Stimulated activated CD4-positive, alpha-beta T cell treated with anti-CD3 and anti-CD28 coated beads, Interleukin-15, amount 100 ng/mL, for 24 hours (primary cell): Measurements from ENCODE around the gene NDUFS6.
"Not testable (repeated sequence)": the region's sequence is repeated elsewhere in the genome, so short reads cannot be mapped to it uniquely, and the experiment has no call there.

Experiments used
- DNase-seq: peaks from one replicate; pipeline ENCODE4 v3.0.0-alpha.2; 2020

NDUFS6 gene

DNA sequence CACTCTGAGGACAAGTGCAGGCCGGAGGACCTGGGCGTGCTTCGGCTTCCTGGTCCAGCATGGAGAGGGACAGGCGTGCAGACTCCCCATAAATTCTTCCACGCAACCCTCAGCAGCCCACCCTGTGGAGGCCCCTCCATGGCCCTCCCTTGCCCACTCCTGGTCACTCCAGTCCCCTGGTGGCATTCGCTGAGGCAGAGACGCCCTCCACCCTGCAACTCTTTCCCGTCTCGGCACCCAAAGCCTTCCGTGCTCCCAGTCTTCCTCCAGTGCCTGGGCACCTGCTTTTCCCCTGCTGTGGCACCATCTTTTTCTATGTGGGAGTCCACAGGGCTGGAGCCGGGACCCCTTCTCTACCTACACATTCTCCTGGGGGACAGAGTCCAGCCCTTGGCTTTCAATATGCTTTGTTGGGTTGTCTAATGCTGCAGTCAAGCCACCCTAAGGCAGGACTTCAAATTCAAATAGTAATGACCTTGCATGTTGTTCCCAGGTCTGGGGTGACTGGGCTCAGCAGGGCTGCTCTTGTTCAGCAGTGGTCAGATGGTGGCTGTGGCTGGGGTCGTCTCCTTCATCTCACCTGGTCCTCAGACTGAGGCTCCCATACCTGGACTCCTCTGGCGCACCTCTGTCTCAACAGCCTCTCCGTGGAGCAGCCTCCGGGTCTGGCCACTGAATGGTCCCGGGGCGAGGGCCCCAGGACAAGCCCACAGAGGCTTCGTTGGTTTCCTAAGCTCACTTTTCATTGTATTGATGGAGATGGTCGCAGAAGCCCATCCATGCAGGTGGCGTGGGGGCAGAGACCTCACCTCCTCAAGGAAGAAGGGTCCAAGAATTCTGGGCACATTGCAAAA, 16.8 kb upstream of the NDUFS6 start:
- no peak for DNase-seq

GRCh38 chr5:1785062-1785461, 16.1 kb upstream of the NDUFS6 start:
- DNase-seq, result no peak

GRCh38 chr5:1785984-1786383, 15.2 kb upstream of the NDUFS6 start:
- no peak for DNase-seq

DNA sequence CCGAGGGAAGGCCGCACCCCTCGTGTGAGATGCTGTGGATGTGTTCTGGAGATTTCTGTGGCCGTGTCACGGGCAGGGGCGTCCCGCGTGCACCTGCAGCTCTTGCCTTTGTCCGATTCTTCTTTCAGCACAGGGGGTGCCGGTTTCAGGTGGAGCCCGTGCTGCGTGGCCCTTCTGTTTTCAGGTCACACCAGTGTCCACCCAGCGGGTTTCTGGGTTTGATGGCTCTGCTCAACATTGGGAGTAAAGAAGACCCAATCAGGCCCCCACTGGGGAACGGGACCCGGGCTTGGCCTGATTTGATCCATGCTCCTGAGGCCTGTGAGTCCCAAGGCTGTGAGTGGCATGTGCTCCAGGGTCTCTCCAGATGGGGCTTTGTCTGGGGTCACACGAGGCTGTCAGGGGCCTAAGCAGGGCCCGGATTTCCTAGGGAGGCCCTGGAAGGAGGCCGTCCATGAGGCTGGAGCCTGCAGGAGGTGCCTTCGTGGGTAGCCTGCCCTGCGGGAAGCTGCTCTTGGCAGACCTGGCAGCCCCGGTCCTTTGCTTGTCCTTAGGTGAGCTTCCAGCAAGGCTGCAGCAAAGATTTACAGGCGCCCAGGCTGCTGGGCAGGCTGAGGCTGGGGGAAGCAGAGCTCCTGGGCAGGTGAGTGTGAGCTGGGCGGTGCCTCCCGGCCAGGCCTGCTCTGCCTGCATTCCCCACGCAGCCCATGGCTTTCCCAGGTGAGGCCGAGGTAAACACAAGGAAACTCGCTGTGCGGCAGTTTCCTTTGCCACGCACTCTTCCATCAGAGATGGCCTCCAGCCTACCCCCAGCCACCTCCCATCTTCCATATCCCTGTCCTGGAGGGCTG, 14.4 kb upstream of the NDUFS6 start:
- DNase-seq, result no peak

GRCh38 chr5:1787472-1788047, 13.6 kb upstream of the NDUFS6 start:
- DNase-seq, result no peak

GRCh38 chr5:1788200-1788599, 13.0 kb upstream of the NDUFS6 start:
- no peak for DNase-seq

- DNase-seq, result no peak
These were observed 12.4 kb upstream of the NDUFS6 start for GRCh38 chr5:1788828-1789227.

- DNase-seq, result not testable (repeated sequence)
These were observed 11.8 kb upstream of the NDUFS6 start for GRCh38 chr5:1789438-1789833.

DNA sequence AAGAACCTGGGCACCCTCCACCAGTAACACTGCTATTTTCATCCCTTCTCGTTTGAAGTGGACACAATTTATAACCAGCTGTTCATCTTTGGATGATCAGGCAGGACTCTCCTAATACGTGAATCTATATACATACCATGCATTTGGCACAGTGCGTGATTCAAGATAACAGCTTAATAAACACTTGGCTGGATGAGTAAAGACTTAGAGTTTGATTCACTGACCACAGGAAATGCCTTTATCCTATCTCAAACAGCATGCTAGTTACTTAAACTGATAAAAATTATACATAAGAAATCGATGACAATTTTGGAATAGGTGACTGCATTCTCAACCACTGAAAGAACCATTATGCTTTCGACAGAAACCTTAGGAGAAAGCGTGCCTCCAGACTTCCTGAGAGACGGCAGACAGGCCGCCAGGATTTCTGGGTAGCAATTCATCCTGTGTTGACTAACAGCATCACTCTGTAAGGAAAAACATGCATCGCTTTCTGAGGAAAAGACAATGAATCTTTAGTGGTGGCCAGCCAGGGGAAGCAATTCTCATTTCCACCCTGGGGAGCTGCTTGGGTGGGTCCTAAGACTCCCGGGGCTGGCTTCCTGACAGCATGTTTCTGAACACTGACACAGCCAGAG, 11.3 kb upstream of the NDUFS6 start:
- no peak for DNase-seq

DNA sequence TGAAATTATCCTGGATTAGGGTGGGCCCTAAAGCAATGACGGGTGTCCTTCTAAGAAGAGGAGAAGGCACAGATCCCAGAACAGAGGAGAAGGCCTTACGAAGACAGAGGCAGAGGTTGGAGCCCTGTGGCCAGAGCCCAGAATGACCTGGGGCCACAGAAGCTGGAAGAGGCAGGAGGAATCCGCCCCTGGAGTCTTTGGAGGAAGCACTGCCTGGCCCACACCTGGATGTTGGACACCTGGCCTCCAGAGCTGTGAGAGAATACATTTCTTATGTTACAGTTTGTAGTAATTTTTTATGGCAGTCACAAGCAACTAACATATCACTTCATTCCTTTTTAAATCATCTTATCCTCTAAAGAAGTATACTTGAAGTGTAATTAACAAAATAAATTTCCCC, 10.0 kb upstream of the NDUFS6 start:
- DNase-seq, result no peak

- peak; percentile 82 for DNase-seq
These were observed 8.4 kb upstream of the NDUFS6 start for GRCh38 chr5:1792842-1793266.

DNA sequence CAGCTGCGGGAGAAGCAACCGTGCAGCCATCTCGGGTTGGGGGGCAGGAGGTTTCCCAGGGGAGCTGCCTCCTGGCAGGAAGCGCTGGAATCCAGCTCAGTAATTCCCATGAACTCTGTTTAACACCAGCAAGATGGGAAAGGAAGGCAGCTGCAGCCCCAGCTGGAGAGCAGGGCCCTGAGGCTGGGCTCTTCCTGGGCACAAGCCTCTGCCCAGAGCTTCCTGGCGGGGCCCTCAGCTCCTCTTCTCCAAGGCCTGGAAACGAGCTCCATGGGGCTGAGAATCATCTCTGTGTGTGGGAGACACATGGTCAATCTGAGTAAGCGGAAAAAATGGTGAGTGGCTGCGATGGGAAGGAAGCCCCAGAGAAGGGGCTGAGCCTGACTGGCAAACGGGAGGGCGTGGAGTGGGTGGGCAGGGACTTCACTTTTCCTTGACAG, 7.9 kb upstream of the NDUFS6 start:
- DNase-seq, result peak; percentile 66

DNA sequence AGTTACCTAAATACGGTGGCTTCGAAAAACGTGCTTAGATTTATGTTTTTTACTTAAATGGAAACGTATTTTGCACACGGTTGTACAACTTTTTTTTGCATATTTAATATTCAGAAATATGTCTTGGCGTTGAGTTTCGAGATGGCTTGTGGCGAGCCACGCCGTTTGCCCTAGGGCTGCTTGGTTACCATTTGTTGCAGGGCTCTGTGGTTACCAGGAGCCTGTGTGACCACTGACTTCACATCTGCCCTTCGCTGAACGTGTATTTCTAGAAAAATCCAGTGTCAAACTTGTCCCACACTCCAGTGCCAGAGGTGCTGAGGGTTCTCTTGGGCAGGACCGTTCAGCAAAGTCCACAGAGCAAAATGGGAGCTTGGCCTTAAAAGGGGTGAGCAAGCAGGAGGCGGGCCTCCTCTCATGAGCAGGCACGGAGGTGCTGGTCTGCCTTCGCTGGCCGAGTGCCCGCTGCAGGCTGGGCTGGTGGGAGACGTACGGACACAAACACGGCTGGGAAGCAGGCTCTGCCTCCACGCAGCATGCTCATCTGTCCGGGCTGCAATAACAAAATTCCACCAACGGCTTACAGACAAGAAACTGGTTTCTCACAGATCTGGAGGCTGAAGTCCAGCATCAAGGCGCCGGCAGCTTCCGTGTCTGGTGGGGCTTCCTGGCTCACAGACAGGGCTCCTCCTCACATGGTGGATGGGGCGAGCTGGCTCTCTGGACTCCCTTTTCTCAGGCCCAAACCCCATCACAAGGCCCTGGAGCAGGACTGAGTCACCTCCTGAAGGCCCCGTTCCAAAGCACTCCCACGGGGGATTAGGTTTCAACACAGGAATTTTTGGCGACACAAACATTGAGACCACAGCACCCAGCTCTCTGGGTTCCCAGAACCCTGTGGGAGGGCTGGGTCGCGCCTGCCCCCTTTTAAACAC, 7.0 kb upstream of the NDUFS6 start:
- no peak for DNase-seq

DNA sequence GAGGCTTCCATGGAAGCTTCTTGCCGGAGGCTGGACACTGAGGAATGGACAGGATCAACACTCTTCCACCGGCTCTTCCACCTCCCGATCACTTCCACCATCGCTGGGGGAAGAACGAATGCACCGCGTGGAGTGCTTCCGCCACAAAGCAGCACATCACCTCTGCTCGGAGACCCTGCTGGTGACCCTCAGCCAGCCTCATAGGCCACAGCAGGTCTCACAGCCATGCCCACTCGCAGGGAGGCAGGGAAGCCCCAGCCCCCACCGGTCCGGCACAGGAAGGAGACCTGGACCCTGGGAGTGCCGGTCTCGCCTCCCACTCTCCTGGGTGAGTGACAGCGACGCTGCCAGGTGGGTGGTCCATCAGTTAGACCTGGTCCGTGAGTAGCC, 6.3 kb upstream of the NDUFS6 start:
- DNase-seq, result no peak

- DNase-seq, result no peak
These were observed 5.7 kb upstream of the NDUFS6 start for GRCh38 chr5:1795506-1795905.

GRCh38 chr5:1795931-1796330, 5.3 kb upstream of the NDUFS6 start:
- no peak for DNase-seq

GRCh38 chr5:1796371-1797102, 4.7 kb upstream of the NDUFS6 start:
- DNase-seq, result no peak

DNA sequence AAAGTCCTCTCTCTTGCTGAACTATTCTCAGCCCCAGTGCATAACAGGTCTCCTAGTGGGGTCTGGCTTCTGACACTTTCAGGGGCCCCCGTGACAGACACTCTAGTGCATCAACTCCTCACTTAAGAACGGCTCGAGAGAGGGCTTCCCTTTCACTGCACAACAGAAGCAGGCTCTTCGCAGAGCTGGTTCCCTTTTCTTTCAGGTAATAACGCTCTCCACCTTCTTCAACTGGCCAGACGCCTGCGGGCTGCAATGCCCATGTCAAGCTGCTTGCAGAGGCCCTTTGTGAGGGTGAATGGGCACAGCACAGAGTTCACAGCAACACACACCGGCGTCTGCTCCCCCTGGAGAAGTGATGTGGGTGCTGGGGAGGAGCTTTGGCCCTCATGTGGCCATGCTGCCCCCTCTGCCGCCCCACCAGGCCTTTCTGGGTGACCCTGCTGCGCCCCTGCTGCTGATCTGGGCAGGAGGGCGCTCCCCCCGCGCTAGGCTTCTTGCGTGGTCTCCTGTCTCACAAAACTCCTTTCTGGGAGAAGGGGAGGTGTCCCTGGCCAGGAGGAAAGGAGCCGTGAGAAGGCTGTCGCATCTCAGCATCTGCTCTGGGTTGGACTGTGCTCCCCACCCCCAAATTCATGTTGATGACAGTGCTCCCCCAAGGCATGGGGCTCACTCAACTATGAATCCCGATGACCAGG, 4.0 kb upstream of the NDUFS6 start:
- DNase-seq, result no peak

DNA sequence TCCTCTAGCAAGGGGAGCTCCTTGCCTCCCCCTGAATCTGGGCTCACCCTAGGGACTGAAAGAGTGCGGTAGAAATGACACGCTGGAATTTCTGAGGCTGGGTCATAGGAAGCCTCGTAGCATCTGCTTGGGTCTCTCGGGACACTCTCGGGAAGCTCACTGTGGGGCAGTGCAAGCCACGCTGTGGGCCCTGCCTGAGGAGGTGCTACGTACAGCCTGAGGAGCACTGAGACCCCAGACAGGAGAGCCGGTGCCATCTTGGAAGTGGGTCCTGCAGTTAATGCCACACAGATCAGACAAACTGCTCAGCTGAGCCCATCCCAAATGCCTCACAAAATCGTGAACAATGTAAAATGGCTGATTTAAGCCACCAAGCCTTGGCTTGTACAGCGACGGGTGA, 3.4 kb upstream of the NDUFS6 start:
- no peak for DNase-seq

DNA sequence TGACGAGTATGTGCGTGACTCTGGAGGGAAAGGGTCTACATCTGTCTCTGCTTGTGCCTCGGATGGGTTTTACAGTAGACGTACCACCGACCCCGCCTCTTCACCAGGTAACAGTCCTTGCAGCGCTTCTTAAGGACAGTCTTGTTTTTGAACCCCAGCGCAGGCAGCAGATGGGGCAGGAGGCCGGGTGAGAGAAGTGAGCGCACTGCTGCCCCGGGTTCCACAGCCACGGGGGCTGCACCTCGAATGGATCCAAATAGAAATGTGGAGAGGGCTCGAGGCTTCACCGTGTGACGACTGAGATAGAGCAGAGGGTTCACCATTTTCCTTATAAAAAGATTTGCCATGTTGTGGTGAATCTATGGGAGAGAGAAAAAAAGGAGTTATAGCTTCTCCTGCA, 2.6 kb upstream of the NDUFS6 start:
- DNase-seq, result not testable (repeated sequence)
